Femur (tissue), 1 donor: ENCODE data around the gene GGCX.
"Not testable (repeated sequence)": the region's sequence is repeated elsewhere in the genome, so short reads cannot be mapped to it uniquely, and the experiment has no call there.

Source experiments
- DNase-seq: peaks from one replicate; pipeline ENCODE4 v3.0.0-alpha.2; 2017

Gene GGCX

DNA sequence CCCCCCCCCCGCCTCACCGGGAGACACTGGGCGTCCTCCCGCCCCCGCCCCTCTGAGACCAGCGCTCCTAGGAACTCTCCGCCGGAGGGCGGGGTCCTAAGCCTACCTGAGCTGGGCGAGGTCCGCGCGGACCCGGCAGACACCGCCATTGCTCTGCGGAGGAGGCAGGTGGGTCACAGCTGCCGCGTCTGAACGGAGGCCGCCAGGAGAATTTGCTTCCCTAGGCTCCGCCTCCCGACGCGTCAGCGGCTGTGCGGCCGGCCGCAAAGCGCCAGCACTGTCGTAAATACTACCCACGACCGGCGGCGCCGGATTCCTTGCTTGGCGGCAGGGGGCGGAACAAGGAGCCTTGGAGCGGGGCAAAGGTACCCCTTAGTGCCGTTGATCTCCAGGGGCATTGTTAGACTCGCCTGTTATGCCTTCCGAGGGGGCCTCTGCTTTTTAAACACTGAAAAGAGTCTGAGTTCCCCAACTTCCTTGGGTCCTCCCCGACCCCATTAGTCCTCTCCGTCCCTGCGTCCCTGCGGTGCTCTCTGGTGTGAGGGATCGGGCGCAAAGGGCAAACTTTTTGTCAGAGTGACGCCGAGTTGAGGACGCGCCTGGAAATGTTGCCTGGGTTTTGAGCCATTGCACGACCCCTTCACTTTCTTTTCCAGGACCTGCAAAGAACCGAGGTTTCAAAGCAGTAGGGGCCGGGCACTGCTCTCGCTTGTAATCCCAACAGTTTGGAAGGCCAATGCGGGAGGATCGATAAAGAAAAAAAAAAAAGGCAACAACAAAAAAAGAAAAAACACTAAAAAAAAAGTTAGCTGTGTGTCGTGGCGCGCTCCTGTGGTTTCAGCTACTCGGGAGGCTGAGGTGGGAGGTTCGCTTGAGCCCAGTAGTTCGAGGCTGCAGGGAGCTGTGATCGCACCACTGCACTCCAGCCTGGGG lies at the start of gene GGCX:
Gene GGCX, minus strand, starts transcription at position 214 of the 933 bp plus-strand sequence. Its CDS starts 65 bp downstream, at position 149.
- DNase-seq = peak; percentile 97

DNA sequence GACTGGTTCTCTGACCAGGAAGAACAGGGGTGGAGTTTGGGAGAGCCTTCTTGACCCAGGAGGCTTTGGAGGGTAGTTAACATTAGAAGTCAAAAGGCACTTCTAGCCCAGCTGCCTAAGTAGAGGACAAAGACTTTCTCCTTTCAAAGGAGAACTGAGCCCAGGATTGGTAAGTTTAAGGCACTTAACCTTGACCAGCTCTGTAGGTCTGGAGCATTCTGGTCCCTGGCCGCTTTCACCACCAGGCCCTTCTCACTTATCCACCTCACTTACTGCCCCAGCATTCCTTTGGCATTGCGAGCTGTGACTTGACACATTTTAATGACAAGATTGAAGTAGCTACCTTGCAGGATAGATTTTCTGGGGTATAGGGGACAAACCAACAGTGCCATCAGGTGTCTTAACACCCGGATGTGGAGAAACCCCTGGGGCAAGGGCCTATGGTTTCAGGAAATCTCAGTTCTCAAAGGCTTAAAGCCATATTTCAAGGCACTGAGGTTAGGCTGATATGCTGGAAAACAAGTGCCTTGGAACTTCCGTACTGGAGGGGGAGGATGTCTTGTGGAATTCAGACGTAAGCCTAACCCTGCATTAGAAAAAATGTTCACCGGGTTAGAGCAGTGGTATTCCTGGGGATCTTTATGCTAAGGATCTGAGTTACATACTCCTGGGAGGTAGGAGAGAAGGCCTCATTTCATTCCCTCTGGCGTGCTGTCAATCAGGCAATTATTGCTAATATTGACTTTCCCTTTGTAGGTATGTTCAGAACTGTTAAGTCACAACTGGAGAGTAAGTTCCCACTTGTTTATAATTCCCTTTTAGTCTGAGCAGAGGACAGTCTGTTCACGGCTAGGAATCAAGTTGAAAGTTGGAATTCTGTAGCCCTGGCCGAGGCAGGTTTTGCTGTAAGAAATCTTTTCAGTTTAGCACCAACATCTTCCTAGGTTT lies 46.2 kb upstream of the GGCX start:
- DNase-seq = no peak

DNA sequence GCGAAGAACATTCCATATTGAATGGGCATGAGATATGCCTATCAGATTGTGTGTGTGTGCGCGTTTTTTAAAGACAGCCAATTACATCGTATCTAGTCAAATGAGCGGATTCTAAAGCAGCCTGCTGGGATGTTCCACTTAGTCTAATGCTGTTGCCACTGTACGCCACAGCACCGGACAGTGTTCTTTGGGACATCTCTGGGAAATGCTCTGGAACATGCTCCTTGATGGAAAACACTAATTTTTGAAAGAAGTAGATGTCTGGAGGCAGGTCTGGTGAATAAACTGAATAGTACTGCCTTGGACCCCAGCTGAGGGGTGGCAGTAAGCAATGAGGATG lies 44.8 kb upstream of the GGCX start:
- DNase-seq = no peak

DNA sequence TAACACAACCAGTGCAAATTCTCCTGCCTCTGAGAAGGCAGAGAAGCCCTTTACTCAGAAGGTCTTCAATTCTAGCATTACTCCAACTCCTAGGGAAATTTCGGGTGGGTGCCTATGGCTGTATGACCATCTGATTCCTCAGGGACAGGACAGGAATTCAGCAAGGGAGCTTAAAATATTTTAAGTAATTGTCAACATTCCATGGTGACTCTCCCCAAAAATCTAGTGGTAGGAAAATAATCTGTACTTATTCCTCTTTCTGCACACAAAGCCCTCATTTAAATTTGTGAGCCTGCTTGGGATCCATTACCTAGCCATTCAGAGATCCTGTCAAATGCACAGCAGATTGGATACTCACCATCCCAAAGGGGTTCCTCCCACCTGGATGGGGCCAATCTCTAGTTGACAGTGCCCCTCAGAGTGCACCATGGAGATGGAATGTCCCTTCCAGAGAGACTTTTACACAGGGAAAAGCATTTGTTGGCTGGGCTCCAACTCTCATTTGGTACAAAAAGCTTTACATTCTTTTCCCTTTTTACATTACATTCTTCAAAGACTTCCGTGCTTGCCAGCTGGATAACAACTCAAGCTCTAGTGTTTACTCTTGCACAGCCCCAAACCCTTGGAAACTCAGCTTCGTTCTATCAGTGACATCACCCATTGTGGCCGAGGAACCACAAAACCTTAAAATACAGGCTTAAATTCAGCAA lies 44.3 kb upstream of the GGCX start:
- no peak for DNase-seq

DNA sequence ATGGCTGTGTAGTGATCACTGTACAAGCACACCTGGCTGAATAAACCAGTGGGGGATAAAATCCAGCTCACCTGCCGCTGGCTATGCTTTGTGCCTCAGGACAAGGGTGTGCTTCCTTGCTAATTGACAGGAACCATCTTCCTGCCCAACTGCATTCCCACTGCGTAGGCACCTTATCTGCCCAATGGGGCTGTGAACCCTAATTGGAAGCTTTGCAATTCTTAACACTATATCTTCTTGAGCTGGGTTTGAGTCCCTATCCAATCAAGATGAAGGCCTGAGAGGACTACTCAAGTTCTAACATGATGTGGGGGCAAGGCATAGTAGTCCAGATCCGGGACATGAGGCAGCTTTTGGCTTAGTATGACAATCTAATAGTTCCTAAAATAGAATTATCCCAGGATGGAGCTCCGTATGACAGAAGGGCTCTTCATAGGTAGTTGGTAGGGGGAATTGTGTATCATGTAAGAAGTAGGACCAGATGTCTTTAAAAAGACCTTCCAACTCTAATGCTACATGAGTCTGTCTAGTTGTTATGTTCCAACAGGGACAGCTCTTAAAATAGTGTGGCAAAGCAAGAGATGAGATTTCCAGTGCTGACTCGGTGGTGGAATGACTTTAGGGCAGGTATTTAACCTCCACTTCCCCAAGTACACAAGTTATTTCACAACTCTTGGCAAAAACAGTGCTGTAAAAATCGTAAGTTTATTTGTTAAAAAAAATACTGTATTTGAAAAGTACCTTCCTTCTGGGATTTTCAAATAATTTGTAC lies 43.5 kb upstream of the GGCX start:
- DNase-seq = no peak

GRCh38 chr2:85604133-85604444 lies 42.8 kb upstream of the GGCX start:
- DNase-seq = not testable (repeated sequence)

DNA sequence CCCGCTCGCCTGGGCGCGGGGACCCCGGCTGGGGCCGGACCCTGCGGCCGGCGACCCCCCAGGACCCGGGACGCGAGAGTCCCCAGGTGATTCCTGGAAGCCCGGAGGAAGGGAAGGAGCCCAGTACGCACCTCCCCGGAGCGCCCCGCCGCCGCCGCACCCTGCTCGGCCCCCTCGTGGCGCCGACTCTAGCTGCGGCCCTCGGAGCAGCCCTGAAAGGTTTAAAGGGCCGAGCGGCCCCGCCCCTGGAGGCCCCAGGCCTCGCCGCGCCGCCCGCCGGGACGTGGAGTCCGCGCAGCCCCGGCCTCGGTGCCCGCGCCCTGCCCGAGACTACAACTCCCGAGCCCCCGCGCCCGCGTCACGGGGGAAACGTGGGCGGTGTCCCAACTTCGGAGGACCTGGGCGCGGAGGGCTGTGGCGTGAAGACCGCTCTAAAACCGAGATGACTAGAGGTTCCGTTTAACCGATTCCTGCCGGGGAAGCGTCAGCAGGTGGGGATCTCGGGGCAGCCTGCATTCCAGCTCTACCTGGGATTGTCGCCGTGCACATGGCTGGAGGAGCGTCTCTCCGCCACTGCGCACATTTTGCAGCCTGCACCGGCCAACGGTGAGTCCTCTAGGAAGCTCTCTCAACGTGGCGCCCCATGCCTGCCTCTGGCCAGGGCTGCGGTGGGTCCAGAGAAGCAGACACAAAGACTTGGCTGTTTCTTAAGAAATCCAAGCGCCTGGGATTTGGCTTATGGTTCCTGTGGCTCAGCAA lies 41.4 kb upstream of the GGCX start, which contains the start of gene TMEM150A:
Gene TMEM150A, minus strand, starts transcription at position 223 of the 759 bp plus-strand sequence. CDS start 750 bp downstream, outside the sequence.
- peak; percentile 94 for DNase-seq

DNA sequence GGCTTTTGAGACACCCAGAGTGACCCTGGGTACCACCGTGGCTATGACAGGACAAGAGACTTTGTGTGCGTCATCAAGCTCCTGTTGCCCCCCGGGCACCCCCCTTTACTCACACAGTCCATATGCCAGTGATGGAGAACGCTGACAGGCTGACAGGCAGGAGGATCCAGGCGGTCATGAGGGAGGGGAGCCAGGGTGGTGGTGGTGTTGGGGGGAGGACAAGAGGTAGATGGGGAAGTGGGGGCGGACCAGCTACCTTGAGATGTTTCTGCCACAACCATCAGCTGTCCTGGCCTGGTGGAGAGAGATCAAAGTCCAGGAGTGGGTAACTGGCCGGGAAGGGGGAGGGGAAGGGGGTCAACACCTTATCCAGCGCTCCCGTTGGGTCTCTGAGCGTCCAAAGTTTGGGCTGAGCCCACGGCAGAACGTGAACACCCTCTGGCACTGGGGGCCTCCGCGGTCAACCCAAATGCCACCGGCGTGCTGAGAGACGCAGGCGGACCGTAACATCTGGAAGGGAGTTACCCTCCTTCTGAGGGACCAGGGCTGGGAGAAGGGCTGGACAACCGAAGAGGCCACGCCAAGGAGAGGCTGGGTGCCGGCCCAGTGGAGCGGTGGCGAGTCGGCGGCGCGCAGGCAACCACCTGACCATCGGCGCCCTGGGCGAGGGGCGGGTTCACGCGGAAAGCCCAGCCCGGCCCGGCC lies 40.6 kb upstream of the GGCX start:
- DNase-seq = peak; percentile 64

- DNase-seq = no peak
Observed at GRCh38 chr2:85600951-85601770, 39.9 kb upstream of the GGCX start.

- DNase-seq = no peak
Observed at GRCh38 chr2:85600235-85600575, 38.9 kb upstream of the GGCX start.

DNA sequence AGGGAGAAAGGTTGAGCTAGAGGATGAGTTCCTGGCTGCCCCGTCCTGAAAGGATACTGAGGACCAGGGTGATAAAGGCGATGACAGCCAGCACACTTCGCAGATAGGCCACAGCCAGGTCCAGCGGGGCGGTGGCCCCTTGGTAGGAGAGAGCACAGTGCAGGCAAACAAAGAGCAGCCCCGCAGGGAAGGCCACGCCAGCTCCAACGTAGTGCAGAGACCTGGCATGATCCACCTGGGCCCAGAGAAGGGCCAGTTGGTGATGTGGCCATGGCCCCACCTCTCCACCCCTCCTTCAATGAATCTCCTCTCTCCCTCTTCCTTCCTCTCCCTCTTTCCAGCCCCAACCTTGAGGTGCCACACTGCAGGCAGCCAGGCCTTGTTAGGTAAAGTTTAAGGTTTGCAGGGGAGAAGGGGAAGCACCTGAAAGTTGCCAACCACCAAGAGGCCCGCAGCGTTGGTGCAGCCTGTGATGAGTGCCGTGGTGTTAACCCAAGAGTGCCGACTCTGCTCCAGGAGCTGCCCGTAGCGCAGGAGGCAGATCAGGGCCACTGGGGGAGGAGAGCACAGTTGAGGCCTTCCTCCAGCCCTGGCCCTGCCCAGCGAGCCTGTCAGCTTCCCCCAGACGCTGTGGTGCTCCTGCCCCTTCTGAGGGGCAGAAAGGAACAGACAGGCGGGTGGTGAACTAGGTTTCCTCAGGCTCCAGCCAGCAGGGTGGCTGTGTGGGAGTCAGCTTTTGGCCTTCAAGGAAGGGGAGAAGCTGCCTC lies 38.4 kb upstream of the GGCX start:
- no peak for DNase-seq

GRCh38 chr2:85598594-85599340 lies 37.5 kb upstream of the GGCX start:
- DNase-seq = no peak

DNA sequence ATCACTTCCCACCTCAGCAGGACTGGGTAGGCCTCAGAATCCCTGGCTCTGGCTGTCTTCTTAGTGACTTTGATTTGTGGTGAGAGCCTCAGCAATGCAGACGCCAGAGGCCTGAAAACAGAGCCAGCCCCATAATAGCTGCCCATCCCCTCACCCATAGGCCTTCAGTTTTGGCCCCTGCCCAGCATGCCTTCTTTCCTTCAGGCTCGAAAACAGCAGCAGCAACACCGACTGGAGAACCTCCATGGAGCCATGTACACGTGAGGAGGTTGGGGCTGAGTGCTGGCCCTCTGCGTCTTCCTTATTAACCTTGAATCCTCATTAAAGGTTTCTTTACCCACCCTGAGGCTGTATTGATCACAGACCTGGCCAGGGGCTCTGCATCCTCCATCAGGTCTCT lies 35.9 kb upstream of the GGCX start:
- no peak for DNase-seq

- no peak for DNase-seq
Observed at GRCh38 chr2:85596486-85597143, 35.3 kb upstream of the GGCX start.

- DNase-seq = no peak
Observed at GRCh38 chr2:85596026-85596333, 34.7 kb upstream of the GGCX start.

- peak; percentile 98 for DNase-seq
Observed at GRCh38 chr2:85595301-85596025, 34.2 kb upstream of the GGCX start, which contains the start of gene RNF181. TSS of gene RNF181 (plus strand) at chr2:85595745. CDS start at chr2:85595764, 19 bp downstream.

DNA sequence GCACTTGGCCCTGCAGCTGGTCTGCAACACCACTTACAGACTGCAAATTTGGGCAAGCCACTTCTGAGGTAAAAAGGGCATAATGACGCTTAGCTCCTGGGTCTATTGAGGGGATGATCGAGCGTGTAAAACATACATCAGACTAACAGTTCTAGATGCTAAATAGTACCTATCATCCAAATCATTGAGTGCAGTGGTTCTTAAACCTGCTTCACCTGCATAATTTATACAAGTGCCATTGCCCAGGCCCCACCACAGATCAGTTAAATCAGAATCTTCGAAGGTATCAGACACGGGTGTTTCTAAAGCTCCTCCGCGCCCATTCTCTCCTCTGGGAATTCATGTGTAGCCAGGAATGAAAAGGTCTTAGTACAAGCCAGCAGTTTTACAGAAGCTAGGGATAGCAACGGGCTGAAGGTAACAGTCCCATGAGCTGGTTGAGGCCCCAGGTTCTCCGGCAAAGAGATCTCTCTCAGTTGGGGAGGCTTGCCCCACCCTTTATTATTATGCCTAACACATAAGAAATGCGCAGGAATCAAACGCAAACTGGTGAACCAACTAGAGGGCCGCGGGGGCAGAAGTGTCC lies 33.5 kb upstream of the GGCX start:
- DNase-seq = no peak
